Spleen (tissue), 11 donors: Measurements from ENCODE around the gene RAD54L2. TPM values are rescaled to one million over a fixed set of nuclear protein-coding genes. Genes with fewer than 3 reads are reported as not detected.
A peak's percentile ranks its signal among the peaks of the same experiment; 100 is the strongest.

ENCODE experiments used
- DNase-seq: peaks from one replicate; pipeline ENCODE4 v3.0.0-alpha.2; 2020
- H3K27ac ChIP-seq, 8 donors: fragments of 200-600 bp; sonication (generic) in 7 of 8; 1 replicate in 4 of 8; 2 replicates in 4 of 8; pipeline versions ENCODE4 v1.5.0 to v1.8.0; 2016 to 2021; ENCODE audit warnings: inconsistent platforms in 4 of 8, mild to moderate bottlenecking in 4 of 8, moderate library complexity in 1 of 8
- H3K27me3 ChIP-seq, 7 donors: fragments of 200-600 bp; sonication (generic) in 6 of 7; replicated peaks in 1 of 7; 1 replicate in 4 of 7; 2 replicates in 3 of 7; pipeline versions ENCODE4 v1.5.0 to v1.8.0; 2016 to 2021; ENCODE audit warnings: inconsistent platforms in 3 of 7, mild to moderate bottlenecking in 1 of 7
- H3K36me3 ChIP-seq, 6 donors: fragments of 200-600 bp; sonication (generic) in 5 of 6; 1 replicate in 4 of 6; 2 replicates in 2 of 6; pipeline versions ENCODE4 v1.5.0 to v1.8.0; 2016 to 2021; ENCODE audit warnings: inconsistent platforms in 2 of 6
- H3K4me1 ChIP-seq, 6 donors: fragments of 200-600 bp; sonication (generic) in 5 of 6; 1 replicate in 3 of 6; 2 replicates in 3 of 6; pipeline versions ENCODE4 v1.5.0 to v1.8.0; 2016 to 2021; ENCODE audit warnings: inconsistent platforms in 3 of 6
- H3K4me3 ChIP-seq, 8 donors: fragments of 200-600 bp; sonication (generic) in 7 of 8; 1 replicate in 4 of 8; 2 replicates in 4 of 8; pipeline versions ENCODE4 v1.5.0 to v1.8.0; 2016 to 2021; ENCODE audit warnings: inconsistent platforms in 4 of 8, mild to moderate bottlenecking in 4 of 8, moderate library complexity in 2 of 8
- H3K9me3 ChIP-seq, 8 donors: fragments of 200-600 bp; sonication (generic) in 7 of 8; 1 replicate in 4 of 8; 2 replicates in 4 of 8; pipeline versions ENCODE4 v1.5.0 to v1.8.0; 2016 to 2021; ENCODE audit warnings: inconsistent platforms in 4 of 8
- POLR2A ChIP-seq, 3 donors: fragments of 450-650 bp; IDR thresholded peaks; one replicate each; pipeline ENCODE4 v1.5.1; 2017; ENCODE audit warnings: antibody characterized with exemption in 3 of 3, mild to moderate bottlenecking in 1 of 3
- POLR2AphosphoS5 ChIP-seq, 3 donors: sonication (generic); formaldehyde crosslinking; IDR thresholded peaks; one replicate each; pipeline ENCODE4 v1.5.1; 2017; ENCODE audit warnings: antibody characterized with exemption in 3 of 3
- WGBS, 5 donors: extraction: QIAGEN DNeasy Blood & Tissue Kit in 3 of 5; methylation state at CpG; one replicate each; pipeline versions ENCODE4 v1.1.5 to v1.1.7; 2013 to 2018; 5-methylcytosine and 5-hydroxymethylcytosine counted together
- intact Hi-C: fragments of 100-400 bp; cut with DNase I; formaldehyde crosslinking; loops from one replicate; pipeline ENCODE4 v1.15.0; 2023; ENCODE audit warnings: low total_unique reads
- polyA plus RNA-seq, 3 donors: library from polyadenylated mRNA; stranded (reverse); fragments of 200-250 nt; gene quantifications; one replicate each; pipeline ENCODE4 v1.2.1, GENCODE V29; 2013
- total RNA-seq, 7 donors: library from RNA; depleted of rRNA in 3 of 7; stranded (reverse); fragments of >200 nt in 3 of 7; fragmentation: NEBNext Ultra II Directional in 4 of 7; extraction: Animal tissue kit (Norgen Biotek cat#: 25700) in 4 of 7; gene quantifications; one replicate each; pipeline versions ENCODE4 v1.1.0 to v1.2.1, GENCODE V29; 2016 to 2021
- TF ChIP-seq, protein P1 (sequence below), 11 experiments: fragments of 200-600 bp in 7 of 11; fragments of 450-650 bp in 4 of 11; sonication (generic) in 4 of 11; IDR thresholded peaks in 8 of 11; conservative IDR thresholded peaks in 3 of 11; 1 replicate in 7 of 11; 2 replicates in 4 of 11; pipeline versions ENCODE4 v1.4.0 to v1.8.0; 2016 to 2021; ENCODE audit warnings: antibody characterized with exemption in 11 of 11, inconsistent platforms in 4 of 11, mild to moderate bottlenecking in 1 of 11
- donor health status: healthy with polysubstance abuse.
- donor health status: DM: no; HTN: no; CAD: no; lungs with moderate emphysema.
- donor health status: DM: no; HTN: no; CAD: no.
- donor health status: Bipolar disorder and iron deficiency.
- donor health status: healthy.
- donor health status: DM: no; HTN: no; CAD: no.
- donor health status: DM: yes; HTN: yes; CAD: no.

The RAD54L2 gene
- total and polyA plus RNA-seq, 10 donors = 1.4 to 36.7 (median 30.6) TPM

DNA sequence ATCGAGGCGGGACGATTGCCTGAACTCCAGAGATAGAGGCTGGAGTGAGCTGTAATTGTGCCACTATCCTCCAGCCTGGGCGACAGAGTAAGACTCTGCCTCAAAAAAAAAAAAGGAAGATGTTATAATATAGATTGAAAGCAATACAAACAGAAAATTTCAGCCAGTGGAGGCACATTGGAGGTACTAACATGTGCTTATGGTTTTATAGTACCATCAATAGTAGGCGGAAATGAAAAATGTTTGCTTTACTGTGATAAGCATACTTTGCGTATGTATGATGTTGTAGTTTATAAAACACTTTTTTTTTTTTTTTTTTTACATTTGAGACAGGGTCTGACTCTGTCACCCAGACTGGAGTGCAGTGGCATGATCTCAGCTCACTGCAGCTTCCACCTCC, 8.8 kb downstream of the RAD54L2 start:
- Histone ChIP-seq H3K4me3 (no peak overlapping the region), H3K27me3 (no peaks in the 10 kb centered on the region), H3K9me3 (no peaks in the 10 kb centered on the region), H3K36me3 (peaks cover 0 to 100% (median 16%) of the 10 kb centered on the region in 6 donors), H3K4me1 (peaks cover 0 to 24% (median 0%) of the 10 kb centered on the region in 6 donors), H3K27ac (no peak overlapping the region)
- intact Hi-C loops = no loop called here
- no peak for DNase-seq
- TF ChIP-seq POLR2AphosphoS5 (IDR thresholded peaks at IDR 0.05) (no peak), POLR2A (IDR thresholded peaks at IDR 0.05) (no peak)
- TF ChIP-seq, protein P1, sequence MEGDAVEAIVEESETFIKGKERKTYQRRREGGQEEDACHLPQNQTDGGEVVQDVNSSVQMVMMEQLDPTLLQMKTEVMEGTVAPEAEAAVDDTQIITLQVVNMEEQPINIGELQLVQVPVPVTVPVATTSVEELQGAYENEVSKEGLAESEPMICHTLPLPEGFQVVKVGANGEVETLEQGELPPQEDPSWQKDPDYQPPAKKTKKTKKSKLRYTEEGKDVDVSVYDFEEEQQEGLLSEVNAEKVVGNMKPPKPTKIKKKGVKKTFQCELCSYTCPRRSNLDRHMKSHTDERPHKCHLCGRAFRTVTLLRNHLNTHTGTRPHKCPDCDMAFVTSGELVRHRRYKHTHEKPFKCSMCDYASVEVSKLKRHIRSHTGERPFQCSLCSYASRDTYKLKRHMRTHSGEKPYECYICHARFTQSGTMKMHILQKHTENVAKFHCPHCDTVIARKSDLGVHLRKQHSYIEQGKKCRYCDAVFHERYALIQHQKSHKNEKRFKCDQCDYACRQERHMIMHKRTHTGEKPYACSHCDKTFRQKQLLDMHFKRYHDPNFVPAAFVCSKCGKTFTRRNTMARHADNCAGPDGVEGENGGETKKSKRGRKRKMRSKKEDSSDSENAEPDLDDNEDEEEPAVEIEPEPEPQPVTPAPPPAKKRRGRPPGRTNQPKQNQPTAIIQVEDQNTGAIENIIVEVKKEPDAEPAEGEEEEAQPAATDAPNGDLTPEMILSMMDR (IDR thresholded peaks at IDR 0.05 in 8 of 11, conservative IDR thresholded peaks at IDR 0.05 in 3 of 11) = no peak
- WGBS, 5 donors = 91 to 95% (median 95%) methylated on average over 6 of the region's 6 CpGs

DNA sequence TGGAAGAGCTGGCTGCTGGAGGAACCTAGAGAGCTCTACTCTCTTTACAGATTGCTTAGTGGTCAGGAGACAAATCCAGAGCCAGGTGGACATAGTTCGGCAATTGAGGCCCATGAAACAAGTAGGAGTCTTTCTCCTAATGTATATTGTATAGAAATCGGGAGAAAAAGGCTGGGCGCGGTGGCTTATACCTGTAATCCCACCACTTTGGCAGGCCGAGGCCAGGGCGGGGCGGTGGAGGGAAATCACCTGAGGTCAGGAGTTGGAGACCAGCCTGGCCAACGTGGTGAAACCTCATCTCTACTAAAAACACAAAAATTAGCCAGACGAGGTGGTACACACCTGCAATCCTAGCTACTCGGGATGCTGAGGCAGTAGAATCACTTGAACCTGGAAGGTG, 10.8 kb downstream of the RAD54L2 start:
- intact Hi-C loops = no loop called here
- 92 to 96% (median 95%) methylated on average over 10 of the region's 10 CpGs for WGBS, 5 donors
- no peaks in the 10 kb centered on the region for H3K9me3 ChIP-seq
- peaks cover 0 to 18% (median 0%) of the 10 kb centered on the region in 6 donors for H3K4me1 ChIP-seq
- H3K27me3 ChIP-seq = no peaks in the 10 kb centered on the region
- peak; percentile 57 for DNase-seq
- no peak for TF ChIP-seq POLR2A (IDR thresholded peaks at IDR 0.05)
- no peak for TF ChIP-seq POLR2AphosphoS5 (IDR thresholded peaks at IDR 0.05)
- TF ChIP-seq, protein P1 (IDR thresholded peaks at IDR 0.05 in 8 of 11, conservative IDR thresholded peaks at IDR 0.05 in 3 of 11) = no peak
- H3K36me3 ChIP-seq = peaks cover 0 to 100% (median 18%) of the 10 kb centered on the region in 6 donors
- no peak overlapping the region for H3K27ac ChIP-seq
- H3K4me3 ChIP-seq = no peak overlapping the region

DNA sequence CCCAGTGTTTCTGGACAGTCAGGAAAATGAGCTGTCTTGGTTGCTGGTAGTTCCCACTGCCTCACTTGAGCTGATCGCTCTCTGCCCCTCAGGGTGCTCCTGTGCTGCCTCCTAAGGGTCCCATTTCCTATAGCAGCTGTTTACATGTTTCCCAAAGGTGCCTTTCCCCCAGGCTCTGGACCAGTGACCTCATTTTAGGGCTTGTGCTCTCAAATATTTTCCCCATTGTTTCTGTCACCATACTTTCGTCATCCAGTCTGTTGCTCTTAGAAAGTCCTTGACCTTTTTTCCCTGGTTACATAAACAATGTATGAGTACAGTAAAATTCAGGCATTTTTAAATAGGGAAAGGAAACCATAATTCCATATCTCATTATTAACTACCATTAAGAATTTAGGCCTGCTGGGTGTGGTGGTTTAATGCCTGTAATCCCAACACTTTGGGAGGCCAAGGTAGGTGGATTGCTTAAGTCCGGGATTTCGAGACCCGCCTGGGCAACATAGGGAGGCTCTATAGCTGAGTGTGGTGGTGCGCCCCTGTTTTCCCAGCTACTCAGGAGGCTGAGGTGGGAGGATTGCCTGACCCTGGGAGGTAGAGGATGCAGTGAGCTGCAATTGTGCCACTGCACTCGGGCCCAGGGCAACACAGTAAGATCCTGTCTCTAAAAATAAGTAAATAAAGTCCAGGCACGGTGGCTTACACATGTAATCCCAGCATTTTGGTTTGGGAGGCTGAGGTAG, 11.7 kb downstream of the RAD54L2 start:
- H3K36me3 ChIP-seq = peaks cover 0 to 100% (median 18%) of the 10 kb centered on the region in 6 donors
- WGBS, 5 donors = 87 to 92% (median 89%) methylated on average over 8 of the region's 8 CpGs
- TF ChIP-seq, protein P1 (IDR thresholded peaks at IDR 0.05 in 8 of 11, conservative IDR thresholded peaks at IDR 0.05 in 3 of 11) = no peak
- no peak for TF ChIP-seq POLR2A (IDR thresholded peaks at IDR 0.05)
- TF ChIP-seq POLR2AphosphoS5 (IDR thresholded peaks at IDR 0.05) = no peak

DNA sequence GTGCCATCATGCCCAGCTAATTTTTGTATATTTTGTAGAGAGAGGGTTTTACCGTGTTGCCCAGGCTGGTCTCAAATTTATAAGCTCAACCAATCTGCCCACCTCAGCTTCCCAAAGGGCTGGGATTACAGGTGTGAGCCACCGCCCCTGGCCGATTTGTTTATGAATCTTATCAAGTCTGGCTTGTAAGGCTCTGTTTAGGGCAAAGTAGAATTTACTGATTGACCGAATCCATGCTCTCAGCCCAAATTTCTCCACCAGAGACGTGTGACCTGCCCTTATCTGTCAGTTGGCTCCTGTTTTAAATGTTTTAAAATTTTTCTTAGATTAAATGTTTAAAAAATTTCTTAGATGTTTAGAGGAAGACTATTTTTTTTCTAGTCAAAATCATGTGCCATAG, 19.5 kb downstream of the RAD54L2 start:
- DNase-seq = no peak
- peaks cover 0 to 9% (median 3%) of the 10 kb centered on the region in 6 donors for H3K4me1 ChIP-seq
- no peak overlapping the region for H3K4me3 ChIP-seq
- WGBS, 5 donors = 94 to 98% (median 96%) methylated on average over 5 of the region's 5 CpGs
- no peaks in the 10 kb centered on the region for H3K27me3 ChIP-seq
- intact Hi-C loops = no loop called here
- TF ChIP-seq, protein P1 (IDR thresholded peaks at IDR 0.05 in 8 of 11, conservative IDR thresholded peaks at IDR 0.05 in 3 of 11) = no peak
- TF ChIP-seq POLR2A (IDR thresholded peaks at IDR 0.05) (no peak), POLR2AphosphoS5 (IDR thresholded peaks at IDR 0.05) (no peak)
- peaks cover 0 to 91% (median 13%) of the 10 kb centered on the region in 6 donors for H3K36me3 ChIP-seq
- H3K9me3 ChIP-seq = no peaks in the 10 kb centered on the region
- no peak overlapping the region for H3K27ac ChIP-seq

More for the DNA sequence above, 11.7 kb downstream of the RAD54L2 start:
- Histone ChIP-seq H3K27ac (no peak overlapping the region), H3K4me3 (no peak overlapping the region), H3K4me1 (peaks cover 0 to 18% (median 0%) of the 10 kb centered on the region in 6 donors), H3K27me3 (no peaks in the 10 kb centered on the region), H3K9me3 (no peaks in the 10 kb centered on the region)
- DNase-seq = peak; percentile 32
- intact Hi-C loops = no loop called here
